Smooth muscle cell (in vitro differentiated cells): Measurements from ENCODE around the gene KIF17. TPM values are rescaled to one million over a fixed set of nuclear protein-coding genes. Genes with fewer than 3 reads are reported as not detected.
"Not testable (repeated sequence)": the region's sequence is repeated elsewhere in the genome, so short reads cannot be mapped to it uniquely, and the experiment has no call there.

Experiments
- DNase-seq: peaks from one replicate; lab custom pipeline; 2025; ENCODE audit not compliant: unreplicated experiment; lab: John Stamatoyannopoulos, UW
- H2AFZ ChIP-seq: fragments of 200-600 bp; sonication (generic); 2 replicates; pipeline ENCODE4 v1.6.0; 2016; ENCODE audit warnings: antibody characterized with exemption, low read depth, mild to moderate bottlenecking
- H3F3A ChIP-seq: fragments of 200-600 bp; sonication (generic); 2 replicates; pipeline ENCODE4 v1.6.0; 2017; ENCODE audit warnings: antibody characterized with exemption, low read depth
- H3K27ac ChIP-seq: fragments of 200-600 bp; sonication (generic); 2 replicates; pipeline ENCODE4 v1.5.1; 2016; ENCODE audit warnings: low read depth, mild to moderate bottlenecking
- H3K27me3 ChIP-seq: fragments of 200-600 bp; sonication (generic); 2 replicates; pipeline ENCODE4 v1.6.1; 2016; ENCODE audit warnings: low read depth, mild to moderate bottlenecking
- H3K36me3 ChIP-seq: fragments of 200-600 bp; sonication (generic); 2 replicates; pipeline ENCODE4 v1.5.1; 2016; ENCODE audit warnings: low read depth
- H3K4me1 ChIP-seq: fragments of 200-600 bp; sonication (generic); 2 replicates; pipeline ENCODE4 v1.5.1; 2016; ENCODE audit warnings: low read depth
- H3K4me2 ChIP-seq: fragments of 200-600 bp; sonication (generic); 2 replicates; pipeline ENCODE4 v1.6.0; 2016; ENCODE audit warnings: mild to moderate bottlenecking
- H3K4me3 ChIP-seq: fragments of 200-600 bp; sonication (generic); 2 replicates; pipeline ENCODE4 v1.5.1; 2016; ENCODE audit warnings: mild to moderate bottlenecking
- H3K79me2 ChIP-seq: fragments of 200-600 bp; sonication (generic); 2 replicates; pipeline ENCODE4 v1.6.0; 2016; ENCODE audit warnings: low read depth, mild to moderate bottlenecking
- H3K9ac ChIP-seq: fragments of 200-600 bp; sonication (generic); 2 replicates; pipeline ENCODE4 v1.6.0; 2016; ENCODE audit warnings: low read depth
- H3K9me3 ChIP-seq: fragments of 200-600 bp; sonication (generic); replicated peaks from 2 replicates; pipeline ENCODE4 v1.5.1; 2016; ENCODE audit warnings: low read depth
- H4K20me1 ChIP-seq: fragments of 200-600 bp; sonication (generic); 2 replicates; pipeline ENCODE4 v1.6.0; 2016; ENCODE audit warnings: low read depth
- CTCF ChIP-seq: fragments of 200-600 bp; sonication (generic); IDR thresholded peaks from 2 replicates; pipeline ENCODE4 v1.5.1; 2017; ENCODE audit warnings: borderline replicate concordance, mild to moderate bottlenecking, antibody characterized with exemption; ENCODE audit not compliant: insufficient read depth, poor library complexity, severe bottlenecking
- WGBS: methylation state at CpG from one replicate; pipeline ENCODE4 v1.1.7; 2016; ENCODE audit warnings: low lambda C conversion rate; 5-methylcytosine and 5-hydroxymethylcytosine counted together
- polyA plus RNA-seq: library from polyadenylated mRNA; unstranded; fragments of >200 nt; fragmentation: Nextera tagmentation; extraction: Ambion mirVana; gene quantifications from 2 replicates; pipeline ENCODE4 v1.2.1, GENCODE V29; 2016
- total RNA-seq: library from RNA; depleted of rRNA; stranded (reverse); fragments of >200 nt; gene quantifications from 2 replicates; pipeline ENCODE4 v1.2.3, GENCODE V29; 2014

KIF17 gene
- total and polyA plus RNA-seq, 2 experiments from 2014 or later = 0.13 to 2.2 TPM

- no peaks in the 10 kb centered on the region for H3K79me2 ChIP-seq
- DNase-seq = no peak
- H3K27ac ChIP-seq = no peak overlapping the region
- H3K36me3 ChIP-seq = no peaks in the 10 kb centered on the region
- no peaks in the 10 kb centered on the region for H4K20me1 ChIP-seq
- H2AFZ ChIP-seq = no peak overlapping the region
- H3K4me2 ChIP-seq = no peak overlapping the region
- WGBS = 95% methylated on average over 9 of the region's 9 CpGs
- H3K9ac ChIP-seq = no peak overlapping the region
- TF ChIP-seq CTCF = no peak
- no peak overlapping the region for H3K4me3 ChIP-seq
- no peaks in the 10 kb centered on the region for H3K9me3 ChIP-seq
- no peaks in the 10 kb centered on the region for H3F3A ChIP-seq
- H3K4me1 ChIP-seq = no peaks in the 10 kb centered on the region
- H3K27me3 ChIP-seq = no peaks in the 10 kb centered on the region
These were observed 35.8 kb downstream of the KIF17 start for GRCh38 chr1:20681999-20682398.

- no peaks in the 10 kb centered on the region for H3F3A ChIP-seq
- H2AFZ ChIP-seq = no peak overlapping the region
- H4K20me1 ChIP-seq = no peaks in the 10 kb centered on the region
- DNase-seq = no peak
- no peak overlapping the region for H3K9ac ChIP-seq
- WGBS = 92% methylated on average over 5 of the region's 5 CpGs
- H3K27ac ChIP-seq = no peak overlapping the region
- no peak overlapping the region for H3K4me2 ChIP-seq
- no peaks in the 10 kb centered on the region for H3K36me3 ChIP-seq
- H3K79me2 ChIP-seq = no peaks in the 10 kb centered on the region
- no peaks in the 10 kb centered on the region for H3K9me3 ChIP-seq
- TF ChIP-seq CTCF = no peak
- H3K4me3 ChIP-seq = no peak overlapping the region
- no peaks in the 10 kb centered on the region for H3K27me3 ChIP-seq
- no peaks in the 10 kb centered on the region for H3K4me1 ChIP-seq
These were observed 37.5 kb downstream of the KIF17 start for GRCh38 chr1:20680269-20680668.

- H3K27me3 ChIP-seq = no peaks in the 10 kb centered on the region
- H2AFZ ChIP-seq = no peak overlapping the region
- WGBS = 89% methylated on average over 6 of the region's 6 CpGs
- H3K9ac ChIP-seq = no peak overlapping the region
- no peak overlapping the region for H3K4me2 ChIP-seq
- H3F3A ChIP-seq = no peaks in the 10 kb centered on the region
- H4K20me1 ChIP-seq = no peaks in the 10 kb centered on the region
- no peak overlapping the region for H3K27ac ChIP-seq
- no peaks in the 10 kb centered on the region for H3K36me3 ChIP-seq
- H3K4me3 ChIP-seq = no peak overlapping the region
- H3K4me1 ChIP-seq = no peaks in the 10 kb centered on the region
- no peaks in the 10 kb centered on the region for H3K79me2 ChIP-seq
- TF ChIP-seq CTCF = no peak
- DNase-seq = no peak
- H3K9me3 ChIP-seq = no peaks in the 10 kb centered on the region
These were observed 39.2 kb downstream of the KIF17 start for GRCh38 chr1:20678599-20678998.

- H3K36me3 ChIP-seq, H3K9me3 ChIP-seq, H3K4me3 ChIP-seq, DNase-seq, H3K4me1 ChIP-seq, H4K20me1 ChIP-seq, H3K27ac ChIP-seq, H3K4me2 ChIP-seq, H3K27me3 ChIP-seq, H3K79me2 ChIP-seq, H3F3A ChIP-seq, H3K9ac ChIP-seq, H2AFZ ChIP-seq: not testable (repeated sequence)
- 91% methylated on average over 11 of the region's 11 CpGs for WGBS
These were observed 44.2 kb downstream of the KIF17 start for GRCh38 chr1:20673626-20674025.
